GM12892 (cell line): ENCODE data around the gene PAX5.

Experiments used
- POLR2A ChIP-seq: IDR thresholded peaks from 2 replicates; pipeline ENCODE4 v1.6.1; 2011; ENCODE audit warnings: low read depth, low read length, control low read depth
- POLR2AphosphoS5 ChIP-seq: IDR thresholded peaks from 2 replicates; pipeline ENCODE4 v1.6.1; 2011; ENCODE audit warnings: low read depth, low read length, control low read depth

DNA sequence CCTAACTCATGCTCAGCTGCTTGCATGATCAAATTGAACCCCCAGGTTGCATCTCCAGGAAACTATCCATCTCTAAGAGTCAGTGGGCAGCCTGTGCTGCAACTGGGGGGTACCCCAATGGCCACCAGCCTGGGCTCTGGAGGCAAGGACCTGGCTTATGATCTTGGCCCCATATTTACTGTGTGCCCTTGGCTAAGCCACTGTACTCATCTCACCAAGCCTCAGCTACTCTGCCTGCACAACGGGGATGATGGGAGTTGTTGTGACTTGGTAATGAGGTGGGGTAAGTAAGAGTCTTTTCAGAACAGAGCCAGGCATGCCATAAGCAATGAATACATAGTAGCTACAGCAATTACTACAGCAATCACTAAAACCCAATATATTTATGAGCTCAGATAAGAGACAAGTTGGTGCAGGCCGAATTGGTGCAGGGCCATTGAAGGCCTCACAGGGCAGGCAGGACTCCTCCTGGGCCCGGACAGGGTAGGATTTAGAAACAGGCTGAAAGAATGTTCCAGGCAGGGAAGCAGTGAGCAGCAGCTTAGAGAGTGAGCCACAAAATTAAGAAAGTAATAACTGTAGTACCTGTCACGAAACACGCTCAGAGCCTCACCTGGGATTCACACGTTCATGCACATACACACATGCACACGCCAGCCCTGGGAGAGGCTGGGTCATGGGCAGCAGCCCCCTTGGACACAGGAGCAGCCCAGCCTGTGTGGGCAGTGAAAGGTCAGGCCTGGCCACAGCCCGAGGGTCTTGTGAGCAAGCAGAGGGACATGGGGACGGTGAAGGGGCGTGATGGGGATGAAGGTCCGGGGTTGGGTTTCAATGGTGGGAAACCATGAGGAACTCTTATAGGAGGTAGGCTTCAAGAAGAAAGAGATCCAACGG lies 74.1 kb downstream of the PAX5 start:
- TF ChIP-seq POLR2AphosphoS5 (no peak), POLR2A (no peak; the same call in 1 of the 2 replicates)
